T-helper 1 cell treated with Interleukin-12 subunit alpha and Interleukin-12 subunit beta and Interleukin-4 antibody, amounts not matched to agents 30 ng/mL and 1 ng/mL, for 36 hours (primary cell): ENCODE results near the gene SPTBN1. TPM values are rescaled to one million over a fixed set of nuclear protein-coding genes. Genes with fewer than 3 reads are reported as not detected.
"Not testable (repeated sequence)": the region's sequence is repeated elsewhere in the genome, so short reads cannot be mapped to it uniquely, and the experiment has no call there.

ENCODE experiments used
- intact Hi-C: fragments of 100-400 bp; cut with micrococcal nuclease; formaldehyde crosslinking; loops from one replicate; pipeline ENCODE4 v1.15.1; 2024
- total RNA-seq: library from RNA; stranded (reverse); gene quantifications from 2 replicates; pipeline ENCODE4 v1.2.3, GENCODE V29; 2022

The SPTBN1 gene
- total RNA-seq, 1 donor from 2014 or later = 186 TPM

- intact Hi-C loops = no loop called here
Observed at GRCh38 chr2:54499661-54500060, 43.5 kb downstream of the SPTBN1 start.

GRCh38 chr2:54500404-54501205 is 44.5 kb downstream of the SPTBN1 start:
- intact Hi-C loops = no loop called here

GRCh38 chr2:54502731-54503130 is 46.6 kb downstream of the SPTBN1 start:
- intact Hi-C loops = loop anchor here (1.0 kb wide), 2 partner anchors 296 to 395 kb away; no protein-coding TSS in a partner anchor

- intact Hi-C loops = loop anchor here (1.0 kb wide), 2 partner anchors 297 to 396 kb away; no protein-coding TSS in a partner anchor
Observed at GRCh38 chr2:54503192-54503591, 47.1 kb downstream of the SPTBN1 start.

- intact Hi-C loops = loop anchor here (1.0 kb wide), 2 partner anchors 298 to 397 kb away; no protein-coding TSS in a partner anchor
Observed at GRCh38 chr2:54503828-54504227, 47.7 kb downstream of the SPTBN1 start.

- intact Hi-C loops = no loop called here
Observed at GRCh38 chr2:54504866-54505265, 48.7 kb downstream of the SPTBN1 start.

- intact Hi-C loops = no loop called here
Observed at GRCh38 chr2:54508541-54508940, 52.4 kb downstream of the SPTBN1 start.

- intact Hi-C loops = not testable (repeated sequence)
Observed at GRCh38 chr2:54509043-54509442, 52.9 kb downstream of the SPTBN1 start.

- intact Hi-C loops = no loop called here
Observed at GRCh38 chr2:54510916-54511315, 54.8 kb downstream of the SPTBN1 start.

GRCh38 chr2:54512183-54512582 is 56.1 kb downstream of the SPTBN1 start:
- intact Hi-C loops = no loop called here

- intact Hi-C loops = no loop called here
Observed at GRCh38 chr2:54512663-54513362, 56.7 kb downstream of the SPTBN1 start.

GRCh38 chr2:54513363-54513715 is 57.2 kb downstream of the SPTBN1 start:
- intact Hi-C loops = no loop called here

GRCh38 chr2:54514822-54515569 is 58.9 kb downstream of the SPTBN1 start:
- intact Hi-C loops = no loop called here

- intact Hi-C loops = no loop called here
Observed at GRCh38 chr2:54516842-54517241, 60.7 kb downstream of the SPTBN1 start.

- intact Hi-C loops = not testable (repeated sequence)
Observed at GRCh38 chr2:54518016-54518415, 61.9 kb downstream of the SPTBN1 start.

GRCh38 chr2:54518430-54518829 is 62.3 kb downstream of the SPTBN1 start:
- intact Hi-C loops = no loop called here

- intact Hi-C loops = no loop called here
Observed at GRCh38 chr2:54519841-54520459, 63.8 kb downstream of the SPTBN1 start.

GRCh38 chr2:54520687-54521086 is 64.6 kb downstream of the SPTBN1 start:
- intact Hi-C loops = no loop called here

GRCh38 chr2:54522624-54523281 is 66.6 kb downstream of the SPTBN1 start:
- intact Hi-C loops = loop anchor here (1.0 to 2.0 kb wide), 11 partner anchors 35 to 415 kb away; partner anchors contain the start of gene EML6

GRCh38 chr2:54523324-54523959 is 67.3 kb downstream of the SPTBN1 start:
- intact Hi-C loops = loop anchor here (2.0 kb wide), 1 partner anchor 73 kb away; no protein-coding TSS in a partner anchor
